GM19463 (cell line): ENCODE results near the gene TAL1.
"Not testable (repeated sequence)": the region's sequence is repeated elsewhere in the genome, so short reads cannot be mapped to it uniquely, and the experiment has no call there.

Experiments
- ATAC-seq: cut with Tn5 transposase; IDR thresholded peaks from one replicate; pipeline ENCODE4 v1.9.1; 2021; ENCODE audit warnings: mild to moderate bottlenecking, moderate library complexity; ENCODE audit not compliant: unreplicated experiment

Gene TAL1

GRCh38 chr1:47232187-47232874, at the start of gene TAL1:
TSS of gene TAL1 (minus strand) at chr1:47232225. CDS start at chr1:47225888, 6,337 bp downstream.
- no peak for ATAC-seq

DNA sequence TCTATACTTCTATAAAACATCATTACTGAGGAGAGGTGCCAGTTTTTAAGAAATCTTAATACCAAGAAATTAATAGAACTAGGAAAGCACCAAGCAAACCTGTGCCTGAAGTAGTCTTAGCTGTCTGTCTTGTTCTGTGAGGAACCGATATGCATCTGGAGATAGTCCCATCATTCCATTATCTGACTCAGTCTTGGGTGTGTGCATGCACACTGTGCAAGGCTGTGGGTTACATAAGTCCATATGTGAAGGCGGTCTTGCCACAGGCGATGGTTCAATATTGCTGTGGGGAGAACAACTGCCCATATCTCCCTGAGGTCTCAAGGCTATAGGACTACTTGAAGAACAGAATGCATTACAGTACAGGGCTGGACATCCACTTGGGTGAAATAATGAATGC, 48.1 kb upstream of the TAL1 start:
- ATAC-seq = no peak

DNA sequence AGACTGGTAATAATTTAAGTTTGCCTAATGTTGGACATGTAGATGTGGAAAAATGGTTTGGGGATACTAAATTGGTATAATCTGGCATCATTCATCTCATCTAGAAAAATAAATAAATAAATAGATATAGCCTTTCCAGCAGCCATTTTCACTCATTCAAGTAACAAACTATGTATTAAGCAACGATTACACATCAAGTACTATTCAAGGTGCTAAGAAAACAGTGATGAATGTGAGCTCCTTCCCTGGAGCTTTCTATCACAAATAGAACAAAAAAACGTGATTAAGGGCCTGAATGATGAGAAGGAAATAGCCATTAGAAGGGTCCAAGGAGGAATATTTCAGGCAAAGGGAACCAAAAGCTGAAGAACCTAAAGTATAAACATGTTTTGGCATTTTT, 44.8 kb upstream of the TAL1 start:
- no peak for ATAC-seq

DNA sequence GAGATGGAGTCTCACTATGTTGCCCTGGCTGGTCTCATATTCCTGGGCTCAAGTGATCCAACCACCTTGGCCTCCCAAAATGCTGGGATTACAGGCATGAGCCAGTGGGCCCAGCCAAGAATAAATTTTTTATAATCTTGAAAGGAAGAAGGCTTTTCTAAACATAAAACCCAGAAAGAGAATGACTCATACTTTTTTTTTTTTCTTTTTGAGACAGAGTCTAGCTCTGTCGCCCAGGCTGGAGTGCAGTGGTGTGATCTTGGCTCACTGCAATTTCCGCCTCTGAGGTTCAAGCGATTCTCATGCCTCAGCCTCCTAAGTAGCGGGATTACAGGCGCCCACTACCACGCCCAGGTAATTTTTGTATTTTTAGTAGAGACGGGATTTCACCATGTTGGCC, 43.8 kb upstream of the TAL1 start:
- ATAC-seq = not testable (repeated sequence)

DNA sequence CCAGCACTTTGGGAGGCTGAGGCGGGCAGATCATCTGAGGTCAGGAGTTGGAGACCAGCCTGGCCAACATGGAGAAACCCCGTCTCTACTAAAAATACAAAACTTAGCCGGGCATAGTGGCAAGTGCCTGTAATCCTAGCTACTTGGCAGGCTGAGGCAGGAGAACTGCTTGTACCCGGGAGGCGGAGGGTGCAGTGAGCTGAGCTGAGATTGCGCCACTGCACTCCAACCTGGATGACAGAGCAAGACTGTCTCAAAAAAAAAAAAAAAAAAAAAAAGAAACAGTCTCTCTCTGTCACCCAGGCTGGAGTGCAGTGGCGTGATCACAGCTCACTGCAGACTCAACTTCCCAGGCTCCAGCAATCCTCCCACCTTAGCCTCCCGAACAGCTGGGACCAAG, 33.5 kb upstream of the TAL1 start:
- not testable (repeated sequence) for ATAC-seq

DNA sequence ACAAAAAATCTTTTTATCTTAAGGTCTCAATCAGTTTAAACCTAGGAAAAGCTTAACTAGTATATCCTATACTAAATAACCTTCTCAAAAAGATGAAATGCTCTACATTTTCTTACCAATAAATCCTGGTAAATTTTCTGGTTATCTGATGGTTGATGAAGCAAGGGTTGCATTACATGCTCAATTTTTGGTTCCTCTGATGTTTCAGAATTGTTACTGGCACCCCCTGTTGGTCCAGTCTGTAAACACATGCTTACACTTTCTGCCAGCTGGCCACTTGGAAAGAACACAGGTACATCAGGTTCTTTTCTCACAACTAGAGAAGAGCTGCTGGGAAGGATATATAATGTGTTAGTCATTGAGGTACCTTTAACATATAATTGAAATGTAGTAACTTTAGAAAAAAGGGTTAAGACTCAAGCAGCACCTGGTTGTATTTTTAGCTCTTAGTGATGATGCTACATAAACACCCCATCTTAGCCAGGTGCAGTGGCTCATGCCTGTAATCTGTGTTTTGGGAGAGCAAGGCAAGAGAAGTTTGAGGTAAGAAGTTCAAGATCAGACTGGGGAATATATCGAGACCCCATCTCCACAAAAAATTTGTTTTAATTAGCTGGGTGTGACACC, 30.9 kb upstream of the TAL1 start:
- no peak for ATAC-seq

- ATAC-seq = no peak
Measured at GRCh38 chr1:47257224-47257623, 25.2 kb upstream of the TAL1 start.

- ATAC-seq = no peak
Measured at GRCh38 chr1:47252795-47253194, 20.8 kb upstream of the TAL1 start.

DNA sequence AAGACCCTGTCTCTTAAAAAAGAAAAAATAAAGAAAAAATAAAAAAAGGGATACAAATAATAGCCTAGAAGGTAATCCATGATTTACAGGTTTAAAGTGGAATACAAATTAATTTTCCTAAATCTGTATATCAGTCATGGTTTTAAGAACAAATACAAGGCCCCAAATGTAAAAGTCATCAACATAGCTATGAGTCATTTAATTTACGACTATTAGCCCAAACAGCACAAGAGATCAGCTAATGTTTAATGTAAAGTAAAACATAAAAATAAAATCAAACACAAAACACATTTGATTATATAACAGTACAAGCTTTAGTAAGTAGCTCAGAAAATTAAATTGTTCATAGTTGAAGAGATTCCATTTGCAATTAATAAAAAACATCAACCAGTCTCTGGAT, 20.3 kb upstream of the TAL1 start:
- no peak for ATAC-seq

GRCh38 chr1:47249755-47250154, 17.7 kb upstream of the TAL1 start:
- no peak for ATAC-seq

GRCh38 chr1:47244339-47244862, 12.4 kb upstream of the TAL1 start:
- no peak for ATAC-seq

GRCh38 chr1:47243910-47244309, 11.9 kb upstream of the TAL1 start:
- no peak for ATAC-seq

- no peak for ATAC-seq
Measured at GRCh38 chr1:47241114-47242113, 9.4 kb upstream of the TAL1 start.

- ATAC-seq = no peak
Measured at GRCh38 chr1:47238935-47239592, 7.0 kb upstream of the TAL1 start.

GRCh38 chr1:47235806-47236205, 3.8 kb upstream of the TAL1 start:
- no peak for ATAC-seq

- no peak for ATAC-seq
Measured at GRCh38 chr1:47235241-47235681, 3.2 kb upstream of the TAL1 start.

DNA sequence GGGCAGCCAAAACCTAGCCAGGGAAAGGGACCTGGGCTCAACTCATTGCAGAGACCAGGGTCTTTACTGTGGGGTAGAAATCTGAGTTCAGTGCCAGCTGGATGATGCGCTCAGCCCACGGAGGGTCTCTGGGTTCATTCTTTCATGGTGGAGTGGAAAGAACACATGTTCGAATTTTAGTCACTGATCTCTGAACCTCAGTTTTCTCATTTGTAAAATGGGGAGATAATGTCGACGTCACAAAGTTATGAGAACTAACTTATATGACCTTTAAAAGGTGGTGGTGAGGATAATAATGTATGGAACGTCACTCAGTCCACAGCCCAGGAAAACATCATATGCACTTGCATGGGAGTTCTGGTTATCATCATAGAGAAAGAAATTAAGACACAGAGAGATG, 1.2 kb upstream of the TAL1 start:
- ATAC-seq = no peak

- no peak for ATAC-seq
Measured at GRCh38 chr1:47231301-47232186, 481 bp downstream of the TAL1 start.

- no peak for ATAC-seq
Measured at GRCh38 chr1:47230692-47231300, 1.2 kb downstream of the TAL1 start.
